PFSK-1 (cell line): Measurements from ENCODE around the gene C6orf132.

Source experiments
- POLR2AphosphoS5 ChIP-seq: IDR thresholded peaks from 2 replicates; pipeline ENCODE4 v1.6.1; 2012; ENCODE audit warnings: low read depth, mild to moderate bottlenecking, control low read depth, low read length, moderate library complexity
- TAF1 ChIP-seq: IDR thresholded peaks from 2 replicates; pipeline ENCODE4 v1.6.1; 2012; ENCODE audit warnings: low read length, control low read depth, borderline replicate concordance; ENCODE audit not compliant: insufficient read depth
- TF ChIP-seq, protein P1 (sequence below), 2 experiments: IDR thresholded peaks; 2 replicates each; pipeline versions ENCODE4 v1.6.1 to v1.8.0; 2011 to 2012; ENCODE audit warnings: low read depth in 2 of 2, low read length in 2 of 2, control low read depth in 1 of 2, inconsistent platforms in 1 of 2, mild to moderate bottlenecking in 1 of 2, moderate library complexity in 1 of 2; ENCODE audit not compliant: insufficient read depth in 1 of 2

DNA sequence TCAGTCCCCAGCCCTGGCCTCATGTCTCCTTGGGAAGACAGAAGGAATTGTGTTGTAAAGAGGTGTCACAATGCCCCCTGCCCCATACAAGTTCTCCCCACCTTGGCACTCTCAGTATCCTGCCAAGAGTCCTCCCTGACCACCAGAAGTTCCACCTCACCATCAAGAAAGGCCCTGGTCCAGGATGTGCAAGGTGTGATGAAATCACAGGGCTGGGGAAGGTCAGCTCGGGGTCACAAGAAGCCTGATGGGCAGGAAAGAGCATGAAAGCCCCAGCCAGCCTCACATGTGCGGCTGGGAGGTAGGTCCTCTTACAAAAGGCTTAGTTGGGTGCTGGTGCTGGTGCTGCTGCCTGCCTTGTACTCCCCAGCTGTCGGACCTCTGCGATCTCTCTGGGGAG is 12.9 kb upstream of the C6orf132 start:
- no peak for TF ChIP-seq POLR2AphosphoS5
- no peak for TF ChIP-seq TAF1
- TF ChIP-seq, protein P1, sequence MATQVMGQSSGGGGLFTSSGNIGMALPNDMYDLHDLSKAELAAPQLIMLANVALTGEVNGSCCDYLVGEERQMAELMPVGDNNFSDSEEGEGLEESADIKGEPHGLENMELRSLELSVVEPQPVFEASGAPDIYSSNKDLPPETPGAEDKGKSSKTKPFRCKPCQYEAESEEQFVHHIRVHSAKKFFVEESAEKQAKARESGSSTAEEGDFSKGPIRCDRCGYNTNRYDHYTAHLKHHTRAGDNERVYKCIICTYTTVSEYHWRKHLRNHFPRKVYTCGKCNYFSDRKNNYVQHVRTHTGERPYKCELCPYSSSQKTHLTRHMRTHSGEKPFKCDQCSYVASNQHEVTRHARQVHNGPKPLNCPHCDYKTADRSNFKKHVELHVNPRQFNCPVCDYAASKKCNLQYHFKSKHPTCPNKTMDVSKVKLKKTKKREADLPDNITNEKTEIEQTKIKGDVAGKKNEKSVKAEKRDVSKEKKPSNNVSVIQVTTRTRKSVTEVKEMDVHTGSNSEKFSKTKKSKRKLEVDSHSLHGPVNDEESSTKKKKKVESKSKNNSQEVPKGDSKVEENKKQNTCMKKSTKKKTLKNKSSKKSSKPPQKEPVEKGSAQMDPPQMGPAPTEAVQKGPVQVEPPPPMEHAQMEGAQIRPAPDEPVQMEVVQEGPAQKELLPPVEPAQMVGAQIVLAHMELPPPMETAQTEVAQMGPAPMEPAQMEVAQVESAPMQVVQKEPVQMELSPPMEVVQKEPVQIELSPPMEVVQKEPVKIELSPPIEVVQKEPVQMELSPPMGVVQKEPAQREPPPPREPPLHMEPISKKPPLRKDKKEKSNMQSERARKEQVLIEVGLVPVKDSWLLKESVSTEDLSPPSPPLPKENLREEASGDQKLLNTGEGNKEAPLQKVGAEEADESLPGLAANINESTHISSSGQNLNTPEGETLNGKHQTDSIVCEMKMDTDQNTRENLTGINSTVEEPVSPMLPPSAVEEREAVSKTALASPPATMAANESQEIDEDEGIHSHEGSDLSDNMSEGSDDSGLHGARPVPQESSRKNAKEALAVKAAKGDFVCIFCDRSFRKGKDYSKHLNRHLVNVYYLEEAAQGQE (IDR thresholded peaks at IDR 0.05; ENCODE audit: insufficient read depth in 1 of 2, low read depth in 2 of 2, low read length in 2 of 2), result no peak
